Measurements from ENCODE around the gene TCOF1. TPM values are rescaled to one million over a fixed set of nuclear protein-coding genes. Genes with fewer than 3 reads are reported as not detected.

TCOF1 gene
- total and polyA plus RNA-seq, 2 donors (not counting 3 experiments of a cell fraction or from before 2014, with no cell fraction given) = 11.2 to 52.0 TPM

DNA sequence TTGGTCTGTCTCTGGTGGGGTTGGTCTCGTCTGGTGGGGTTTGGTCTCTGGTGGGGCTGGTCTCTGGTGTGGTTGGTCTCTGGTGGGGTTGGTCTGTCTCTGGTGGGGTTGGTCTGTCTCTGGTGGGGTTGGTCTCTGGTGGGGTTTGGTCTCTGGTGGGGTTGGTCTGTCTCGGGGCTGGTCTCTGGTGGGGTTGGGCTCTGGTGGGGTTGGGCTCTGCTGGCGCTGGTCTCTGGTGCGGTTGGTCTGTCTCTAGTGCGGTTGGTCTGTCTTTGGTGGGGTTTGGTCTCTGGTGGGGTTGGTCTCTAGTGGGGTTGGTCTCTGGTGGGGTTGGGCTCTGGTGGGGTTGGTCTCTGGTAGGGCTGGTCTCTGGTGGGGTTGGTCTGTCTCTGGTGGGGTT lies 71.5 kb downstream of the TCOF1 start:
- CTCF ChIA-PET = no interaction called here
- Histone ChIP-seq H3K36me3 (ENCODE audit: control insufficient read depth in 2 of 2, extremely low read depth in 1 of 2, insufficient read depth in 2 of 2, low read length in 2 of 2) (no peaks in the 10 kb centered on the region), H3K27me3 (ENCODE audit: control insufficient read depth in 2 of 2, insufficient read depth in 2 of 2, low read length in 2 of 2) (no peaks in the 10 kb centered on the region), H2AFZ (ENCODE audit: low read depth, low read length) (no peak overlapping the region), H3K9ac (replicated peaks; ENCODE audit: extremely low read depth, insufficient read depth, low read length) (no peak overlapping the region), H3K4me3 (replicated peaks in 1 of 3; ENCODE audit: insufficient read depth in 1 of 3, low read depth in 1 of 3, low read length in 3 of 3) (no peak overlapping the region), H3K9me1 (replicated peaks; ENCODE audit: control insufficient read depth, extremely low read depth, insufficient read depth, low read length) (no peaks in the 10 kb centered on the region), H3K4me2 (ENCODE audit: insufficient read depth, low read length) (no peak overlapping the region), H3K27ac (ENCODE audit: insufficient read depth, low read depth, low read length) (no peak overlapping the region), H3K79me2 (ENCODE audit: control insufficient read depth, insufficient read depth, low read length) (no peaks in the 10 kb centered on the region), H3K9me3 (replicated peaks; ENCODE audit: control insufficient read depth, insufficient read depth, low read length) (no peaks in the 10 kb centered on the region), H4K20me1 (replicated peaks; ENCODE audit: control insufficient read depth, extremely low read depth, insufficient read depth, low read length) (no peaks in the 10 kb centered on the region), H3K4me1 (ENCODE audit: control insufficient read depth, extremely low read depth, insufficient read depth, low read length) (no peaks in the 10 kb centered on the region)
- DNase-seq (ENCODE audit: low read depth, low spot score) (no peak), FAIRE-seq (no peak)
- dilution Hi-C loops (cut with MboI; ENCODE audit: extremely low pct_ligation_motif_present, low sequenced_read_pairs) (no loop called here), intact Hi-C loops (cut with micrococcal nuclease) (no loop called here)
- no TSS peak for BruUV-seq (replicated peaks)
- TF ChIP-seq GATA2 (IDR thresholded peaks at IDR 0.05; ENCODE audit: insufficient read depth, insufficient read length, low read depth, low read length) (no peak), POLR2A (IDR thresholded peaks at IDR 0.05; ENCODE audit: low read depth, low read length) (no peak), EZH2 (IDR thresholded peaks at IDR 0.05; ENCODE audit: borderline replicate concordance, low read depth, low read length, severe bottlenecking) (no peak)
- TF ChIP-seq, protein P1, sequence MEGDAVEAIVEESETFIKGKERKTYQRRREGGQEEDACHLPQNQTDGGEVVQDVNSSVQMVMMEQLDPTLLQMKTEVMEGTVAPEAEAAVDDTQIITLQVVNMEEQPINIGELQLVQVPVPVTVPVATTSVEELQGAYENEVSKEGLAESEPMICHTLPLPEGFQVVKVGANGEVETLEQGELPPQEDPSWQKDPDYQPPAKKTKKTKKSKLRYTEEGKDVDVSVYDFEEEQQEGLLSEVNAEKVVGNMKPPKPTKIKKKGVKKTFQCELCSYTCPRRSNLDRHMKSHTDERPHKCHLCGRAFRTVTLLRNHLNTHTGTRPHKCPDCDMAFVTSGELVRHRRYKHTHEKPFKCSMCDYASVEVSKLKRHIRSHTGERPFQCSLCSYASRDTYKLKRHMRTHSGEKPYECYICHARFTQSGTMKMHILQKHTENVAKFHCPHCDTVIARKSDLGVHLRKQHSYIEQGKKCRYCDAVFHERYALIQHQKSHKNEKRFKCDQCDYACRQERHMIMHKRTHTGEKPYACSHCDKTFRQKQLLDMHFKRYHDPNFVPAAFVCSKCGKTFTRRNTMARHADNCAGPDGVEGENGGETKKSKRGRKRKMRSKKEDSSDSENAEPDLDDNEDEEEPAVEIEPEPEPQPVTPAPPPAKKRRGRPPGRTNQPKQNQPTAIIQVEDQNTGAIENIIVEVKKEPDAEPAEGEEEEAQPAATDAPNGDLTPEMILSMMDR (IDR thresholded peaks at IDR 0.05; ENCODE audit: extremely low read depth in 1 of 2, insufficient read depth in 1 of 2, low read depth in 1 of 2, low read length in 2 of 2) = no peak
- POLR2A ChIA-PET = no interaction called here

DNA sequence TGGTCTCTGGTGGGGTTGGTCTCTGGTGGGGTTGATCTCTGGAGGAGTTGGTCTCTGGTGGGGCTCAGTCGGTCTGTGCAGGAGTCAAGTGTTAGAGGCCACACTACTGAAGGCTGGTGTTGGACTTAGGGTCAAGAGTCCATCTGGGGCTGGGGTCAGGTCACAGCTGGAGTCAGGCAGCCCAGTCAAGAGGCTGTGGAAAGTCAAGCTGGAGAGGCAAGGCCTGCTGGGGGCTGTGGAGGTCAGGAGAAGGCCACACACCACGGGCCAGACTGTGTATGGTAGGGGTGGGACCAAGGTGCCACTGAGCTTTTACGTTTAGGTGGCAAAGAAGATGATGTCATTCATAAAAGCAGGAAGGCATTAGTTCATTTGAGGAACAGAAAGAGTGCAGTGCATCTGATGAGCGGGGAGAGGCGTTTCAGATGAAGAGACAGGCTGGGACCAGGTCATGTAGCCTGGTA lies 71.9 kb downstream of the TCOF1 start:
- no TSS peak for BruUV-seq (replicated peaks)
- no peak overlapping the region for H3K4me3 ChIP-seq (replicated peaks in 1 of 3; ENCODE audit: insufficient read depth in 1 of 3, low read depth in 1 of 3, low read length in 3 of 3)
- H3K36me3 ChIP-seq (ENCODE audit: control insufficient read depth in 2 of 2, extremely low read depth in 1 of 2, insufficient read depth in 2 of 2, low read length in 2 of 2) = no peaks in the 10 kb centered on the region
- H2AFZ ChIP-seq (ENCODE audit: low read depth, low read length) = no peak overlapping the region
- H3K4me1 ChIP-seq (ENCODE audit: control insufficient read depth, extremely low read depth, insufficient read depth, low read length) = no peaks in the 10 kb centered on the region
- no peaks in the 10 kb centered on the region for H3K79me2 ChIP-seq (ENCODE audit: control insufficient read depth, insufficient read depth, low read length)
- H4K20me1 ChIP-seq (replicated peaks; ENCODE audit: control insufficient read depth, extremely low read depth, insufficient read depth, low read length) = no peaks in the 10 kb centered on the region
- no peaks in the 10 kb centered on the region for H3K9me1 ChIP-seq (replicated peaks; ENCODE audit: control insufficient read depth, extremely low read depth, insufficient read depth, low read length)
- no peak overlapping the region for H3K9ac ChIP-seq (replicated peaks; ENCODE audit: extremely low read depth, insufficient read depth, low read length)
- no peak for DNase-seq (ENCODE audit: low read depth, low spot score)
- H3K9me3 ChIP-seq (replicated peaks; ENCODE audit: control insufficient read depth, insufficient read depth, low read length) = no peaks in the 10 kb centered on the region
- ChIA-PET POLR2A (no interaction called here), CTCF (no interaction called here)
- intact Hi-C loops (cut with micrococcal nuclease) = no loop called here
- FAIRE-seq = no peak
- H3K27me3 ChIP-seq (ENCODE audit: control insufficient read depth in 2 of 2, insufficient read depth in 2 of 2, low read length in 2 of 2) = no peaks in the 10 kb centered on the region
- H3K27ac ChIP-seq (ENCODE audit: insufficient read depth, low read depth, low read length) = no peak overlapping the region
- dilution Hi-C loops (cut with MboI; ENCODE audit: extremely low pct_ligation_motif_present, low sequenced_read_pairs) = no loop called here
- TF ChIP-seq FOS (IDR thresholded peaks at IDR 0.05; ENCODE audit: borderline replicate concordance, insufficient read depth, low read length) (no peak), MYC (IDR thresholded peaks at IDR 0.05; ENCODE audit: low read depth, low read length) (no peak), GATA2 (IDR thresholded peaks at IDR 0.05; ENCODE audit: insufficient read depth, insufficient read length, low read depth, low read length) (no peak), POLR2A (IDR thresholded peaks at IDR 0.05; ENCODE audit: low read depth, low read length) (no peak)
- TF ChIP-seq, protein P2, sequence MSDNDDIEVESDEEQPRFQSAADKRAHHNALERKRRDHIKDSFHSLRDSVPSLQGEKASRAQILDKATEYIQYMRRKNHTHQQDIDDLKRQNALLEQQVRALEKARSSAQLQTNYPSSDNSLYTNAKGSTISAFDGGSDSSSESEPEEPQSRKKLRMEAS (IDR thresholded peaks at IDR 0.05; ENCODE audit: insufficient read depth, insufficient read length) = no peak
- H3K4me2 ChIP-seq (ENCODE audit: insufficient read depth, low read length) = no peak overlapping the region

Data from endothelial cell of umbilical vein (primary cell).